Ovary (tissue), 9 donors: ENCODE data around the gene PHLDA2. TPM values are rescaled to one million over a fixed set of nuclear protein-coding genes. Genes with fewer than 3 reads are reported as not detected.
A peak's percentile ranks its signal among the peaks of the same experiment; 100 is the strongest.
"Not testable (repeated sequence)": the region's sequence is repeated elsewhere in the genome, so short reads cannot be mapped to it uniquely, and the experiment has no call there.

Source experiments
- DNase-seq, 5 donors: peaks; one replicate each; pipeline ENCODE4 v3.0.0-alpha.2; 2019 to 2020
- H3K27ac ChIP-seq, 2 donors: fragments of 200-600 bp; one replicate each; pipeline versions ENCODE4 v1.5.1 to v1.8.0; 2019 to 2022
- H3K27me3 ChIP-seq: fragments of 200-600 bp; one replicate; pipeline ENCODE4 v1.8.0; 2022
- H3K36me3 ChIP-seq: fragments of 200-600 bp; sonication (generic); one replicate; pipeline ENCODE4 v1.5.1; 2019
- H3K4me1 ChIP-seq: one replicate; pipeline ENCODE4 v1.8.1; 2013; ENCODE audit warnings: mild to moderate bottlenecking, moderate library complexity; ENCODE audit not compliant: insufficient read depth
- H3K4me3 ChIP-seq: fragments of 200-600 bp; sonication (generic); one replicate; pipeline ENCODE4 v1.5.1; 2017
- H3K9me3 ChIP-seq, 2 donors: fragments of 200-600 bp in 1 of 2; sonication (generic) in 1 of 2; one replicate each; pipeline versions ENCODE4 v1.5.1 to v1.8.1; 2013 to 2019; ENCODE audit warnings: mild to moderate bottlenecking in 1 of 2, moderate library complexity in 1 of 2
- EP300 ChIP-seq: sonication (generic); formaldehyde crosslinking; IDR thresholded peaks from one replicate; pipeline ENCODE4 v1.6.1; 2017; ENCODE audit warnings: antibody characterized with exemption
- POLR2A ChIP-seq: fragments of 450-650 bp; IDR thresholded peaks from one replicate; pipeline ENCODE4 v1.6.1; 2017; ENCODE audit warnings: antibody characterized with exemption, mild to moderate bottlenecking, moderate library complexity
- WGBS, 3 donors: extraction: QIAGEN DNeasy Blood & Tissue Kit in 1 of 3; methylation state at CpG; one replicate each; pipeline versions ENCODE4 v1.1.5 to v1.1.7; 2013 to 2017; 5-methylcytosine and 5-hydroxymethylcytosine counted together
- intact Hi-C, 4 donors: fragments of 100-400 bp; cut with DNase I; formaldehyde crosslinking; loops; one replicate each; pipeline versions ENCODE4 v1.11.0 to v1.15.1; 2022 to 2023
- polyA plus RNA-seq, 2 donors: library from polyadenylated mRNA; stranded (reverse); fragments of 200-250 nt in 1 of 2; fragments of 350-450 nt in 1 of 2; fragmentation: Illumina TruSeq in 1 of 2; extraction: RNeasy Lipid Tissue Mini Kit (QIAGEN cat#74804) in 1 of 2; gene quantifications; one replicate each; pipeline ENCODE4 v1.2.3, GENCODE V29; 2013 to 2014
- total RNA-seq, 7 donors: library from RNA; depleted of rRNA in 2 of 7; stranded (reverse); fragments of >200 nt in 2 of 7; fragmentation: NEBNext Ultra II Directional in 3 of 7; extraction: Animal tissue kit (Norgen Biotek cat#: 25700) in 3 of 7; gene quantifications; one replicate each; pipeline versions ENCODE4 v1.1.0 to v1.2.4, GENCODE V29; 2016 to 2023
- TF ChIP-seq, protein P1 (sequence below), 3 donors: fragments of 450-650 bp in 2 of 3; fragments of 200-600 bp in 1 of 3; IDR thresholded peaks; one replicate each; pipeline versions ENCODE4 v1.5.1 to v1.8.0; 2016 to 2022; ENCODE audit warnings: antibody characterized with exemption in 3 of 3, mild to moderate bottlenecking in 1 of 3
- donor health status: DM: no; HTN: no; CAD: no; lungs with moderate emphysema.
- donor health status: DM: no; HTN: no; CAD: no.
- donor health status: Bipolar disorder and iron deficiency.
- donor health status: DM: yes; HTN: yes; CAD: no.
- donor health status: DM: no; HTN: no; CAD: no.
- donor health status: DM: yes; HTN: yes; CAD: no.

The PHLDA2 gene
- total and polyA plus RNA-seq, 9 donors = 0.60 to 11.3 (median 1.7) TPM; not detected in 1

DNA sequence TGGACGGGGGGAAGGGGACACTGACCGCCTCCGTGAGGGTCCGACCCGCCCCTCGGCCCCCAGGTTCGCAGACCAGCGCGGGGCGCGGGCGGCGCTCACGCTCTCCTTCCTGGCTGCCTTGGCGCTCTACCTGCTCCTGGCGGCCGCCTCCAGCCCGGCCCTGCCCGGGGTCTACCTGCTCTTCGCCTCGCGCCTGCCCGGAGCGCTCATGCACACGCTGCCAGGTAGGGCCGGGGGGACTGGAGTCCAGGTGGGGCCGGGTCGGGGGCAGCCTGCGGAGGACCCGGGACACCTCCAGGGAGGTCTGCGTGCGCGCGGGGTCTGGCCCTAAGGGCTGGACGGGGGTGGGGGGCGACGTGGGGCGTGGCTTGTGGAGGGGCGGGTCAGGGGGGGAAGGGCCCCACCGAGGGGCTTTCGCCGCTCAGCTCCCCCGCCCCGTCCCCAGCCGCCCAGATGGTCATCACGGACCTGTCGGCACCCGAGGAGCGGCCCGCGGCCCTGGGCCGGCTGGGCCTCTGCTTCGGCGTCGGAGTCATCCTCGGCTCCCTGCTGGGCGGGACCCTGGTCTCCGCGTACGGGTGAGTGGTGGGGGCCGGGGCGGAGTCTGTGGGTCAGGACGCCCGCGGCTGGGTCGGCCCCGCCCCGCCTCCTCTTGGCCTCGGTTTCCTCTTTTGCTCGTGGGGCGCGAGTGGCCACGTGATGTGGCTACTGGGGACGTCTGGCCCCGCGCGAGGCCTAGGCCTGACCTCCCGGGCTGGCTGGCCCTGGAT lies 19.9 kb downstream of the PHLDA2 start:
- Histone ChIP-seq H3K4me3 (no peak overlapping the region), H3K36me3 (no peaks in the 10 kb centered on the region), H3K27ac (no peak overlapping the region), H3K27me3 (no peaks in the 10 kb centered on the region), H3K9me3 (no peaks in the 10 kb centered on the region), H3K4me1 (no peaks in the 10 kb centered on the region)
- WGBS, 3 donors = 6 to 15% (median 11%) methylated on average over 34 to 76 of the region's 78 CpGs
- intact Hi-C loops = no loop called here
- DNase-seq = peak in 1 of 5 donors; percentile 24
- TF ChIP-seq, protein P1, sequence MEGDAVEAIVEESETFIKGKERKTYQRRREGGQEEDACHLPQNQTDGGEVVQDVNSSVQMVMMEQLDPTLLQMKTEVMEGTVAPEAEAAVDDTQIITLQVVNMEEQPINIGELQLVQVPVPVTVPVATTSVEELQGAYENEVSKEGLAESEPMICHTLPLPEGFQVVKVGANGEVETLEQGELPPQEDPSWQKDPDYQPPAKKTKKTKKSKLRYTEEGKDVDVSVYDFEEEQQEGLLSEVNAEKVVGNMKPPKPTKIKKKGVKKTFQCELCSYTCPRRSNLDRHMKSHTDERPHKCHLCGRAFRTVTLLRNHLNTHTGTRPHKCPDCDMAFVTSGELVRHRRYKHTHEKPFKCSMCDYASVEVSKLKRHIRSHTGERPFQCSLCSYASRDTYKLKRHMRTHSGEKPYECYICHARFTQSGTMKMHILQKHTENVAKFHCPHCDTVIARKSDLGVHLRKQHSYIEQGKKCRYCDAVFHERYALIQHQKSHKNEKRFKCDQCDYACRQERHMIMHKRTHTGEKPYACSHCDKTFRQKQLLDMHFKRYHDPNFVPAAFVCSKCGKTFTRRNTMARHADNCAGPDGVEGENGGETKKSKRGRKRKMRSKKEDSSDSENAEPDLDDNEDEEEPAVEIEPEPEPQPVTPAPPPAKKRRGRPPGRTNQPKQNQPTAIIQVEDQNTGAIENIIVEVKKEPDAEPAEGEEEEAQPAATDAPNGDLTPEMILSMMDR (IDR thresholded peaks at IDR 0.05) = no peak
- TF ChIP-seq POLR2A (no peak), EP300 (no peak)

GRCh38 chr11:2908130-2908529 lies 21.1 kb downstream of the PHLDA2 start:
- Histone ChIP-seq H3K36me3 (no peaks in the 10 kb centered on the region), H3K4me1 (peaks cover 2% of the 10 kb centered on the region), H3K9me3 (no peaks in the 10 kb centered on the region), H3K27me3 (no peaks in the 10 kb centered on the region), H3K4me3 (no peak overlapping the region), H3K27ac (no peak overlapping the region)
- DNase-seq = no peak
- no peak for TF ChIP-seq POLR2A
- TF ChIP-seq EP300 = no peak
- TF ChIP-seq, protein P1 (IDR thresholded peaks at IDR 0.05) = no peak
- intact Hi-C loops = no loop called here
- 87 to 92% (median 90%) methylated on average over 13 to 14 of the region's 14 CpGs for WGBS, 3 donors

GRCh38 chr11:2905299-2905698 lies 23.9 kb downstream of the PHLDA2 start:
- H3K4me1 ChIP-seq, H3K27ac ChIP-seq, H3K9me3 ChIP-seq, H3K27me3 ChIP-seq, DNase-seq, H3K4me3 ChIP-seq, intact Hi-C loops, H3K36me3 ChIP-seq: not testable (repeated sequence)
- 84 to 91% (median 90%) methylated on average over 7 of the region's 7 CpGs for WGBS, 3 donors

DNA sequence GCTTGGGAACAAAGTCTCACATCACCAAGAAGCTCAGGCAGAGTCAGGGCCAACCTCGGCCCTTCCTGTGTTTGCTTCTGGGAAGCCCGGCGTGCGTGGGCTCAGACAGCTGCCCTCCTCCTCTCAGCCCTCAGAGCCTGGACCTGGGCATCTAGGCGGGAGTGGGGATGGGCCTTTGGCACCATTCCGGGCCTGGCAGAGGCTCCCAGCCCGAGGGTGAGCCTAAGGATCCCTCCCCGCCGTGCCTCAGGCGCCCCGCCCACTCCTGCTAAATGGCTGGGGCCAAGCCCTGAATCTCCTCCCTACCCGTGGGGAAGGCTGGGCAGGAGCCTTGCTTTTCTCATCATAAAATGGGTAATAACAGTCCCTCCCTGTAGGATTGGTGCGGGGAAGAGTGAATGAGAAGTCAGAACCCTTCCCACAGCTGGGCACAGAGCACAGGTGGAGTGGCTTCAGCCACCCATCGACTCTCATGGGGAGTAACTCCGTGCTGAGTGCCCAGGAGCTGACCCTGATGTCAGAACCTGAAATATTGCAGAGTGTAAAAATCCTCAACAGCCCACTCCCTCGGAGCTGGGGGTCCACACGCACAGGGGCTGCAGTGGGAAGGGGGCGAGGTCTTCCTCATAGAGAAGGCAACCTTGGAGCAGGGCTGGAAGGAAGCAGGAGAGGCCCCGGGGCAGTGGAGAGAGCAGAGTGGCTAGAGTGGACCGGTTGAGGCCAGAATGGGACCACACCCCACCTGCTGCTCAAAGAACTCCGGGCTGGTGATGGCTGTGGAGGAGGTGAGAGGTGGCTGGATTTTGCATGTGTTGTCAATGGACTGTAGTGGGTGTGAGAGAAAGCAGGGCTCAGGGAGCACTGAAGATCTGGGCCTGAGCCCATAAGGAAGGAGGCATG lies 24.8 kb downstream of the PHLDA2 start:
- Histone ChIP-seq H3K27ac (no peak overlapping the region), H3K27me3 (no peaks in the 10 kb centered on the region), H3K4me1 (peaks cover 8% of the 10 kb centered on the region), H3K36me3 (no peaks in the 10 kb centered on the region), H3K4me3 (no peak overlapping the region), H3K9me3 (no peaks in the 10 kb centered on the region)
- intact Hi-C loops = no loop called here
- TF ChIP-seq POLR2A = no peak
- TF ChIP-seq, protein P1 (IDR thresholded peaks at IDR 0.05) = no peak
- DNase-seq = peak in 2 of 5 donors; percentile 15 to 35
- WGBS, 3 donors = 74 to 78% (median 75%) methylated on average over 21 of the region's 21 CpGs

- WGBS, 3 donors = 85 to 89% (median 89%) methylated on average over 7 of the region's 7 CpGs
- DNase-seq = no peak
- Histone ChIP-seq H3K4me1 (peaks cover 8% of the 10 kb centered on the region), H3K27me3 (no peaks in the 10 kb centered on the region), H3K36me3 (no peaks in the 10 kb centered on the region), H3K4me3 (no peak overlapping the region), H3K27ac (no peak overlapping the region), H3K9me3 (no peaks in the 10 kb centered on the region)
- intact Hi-C loops = no loop called here
- TF ChIP-seq, protein P1 (IDR thresholded peaks at IDR 0.05) = no peak
- TF ChIP-seq POLR2A (no peak), EP300 (no peak)
Observed at GRCh38 chr11:2903672-2904011, 25.6 kb downstream of the PHLDA2 start.
